Renal pelvis (tissue), 4 donors: ENCODE measurements around the gene MYOCD. TPM values are rescaled to one million over a fixed set of nuclear protein-coding genes. Genes with fewer than 3 reads are reported as not detected.

Source experiments
- DNase-seq: peaks from one replicate; pipeline ENCODE4 v3.0.0-alpha.2; 2013
- polyA plus RNA-seq, 3 donors: library from polyadenylated mRNA; unstranded; fragments of 120-200 nt; gene quantifications; one replicate each; pipeline ENCODE4 v1.2.1, GENCODE V29; 2013; ENCODE audit not compliant: insufficient read length in 3 of 3

MYOCD gene
- polyA plus RNA-seq, 3 donors, result 2.2 to 6.4 (median 6.3) TPM

DNA sequence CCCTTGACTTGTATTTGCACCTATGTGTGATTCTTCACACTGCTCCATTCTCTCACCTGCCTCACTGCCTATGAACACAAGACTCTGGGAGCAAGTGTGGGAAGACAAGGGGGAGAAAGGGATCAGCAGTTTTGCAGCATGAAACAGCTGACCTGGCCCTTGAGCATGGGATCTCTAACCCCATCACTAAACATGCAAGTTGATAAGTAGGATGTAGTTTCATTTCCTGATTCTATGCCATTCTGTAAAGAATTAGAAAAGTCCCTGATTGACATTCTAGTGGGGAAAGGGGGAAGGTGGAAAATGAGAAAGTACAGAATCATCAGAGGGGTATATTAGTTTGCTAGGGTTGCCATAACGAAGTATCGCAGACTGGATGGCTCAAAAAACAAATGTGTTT lies 25.3 kb upstream of the MYOCD start:
- DNase-seq, result no peak

DNA sequence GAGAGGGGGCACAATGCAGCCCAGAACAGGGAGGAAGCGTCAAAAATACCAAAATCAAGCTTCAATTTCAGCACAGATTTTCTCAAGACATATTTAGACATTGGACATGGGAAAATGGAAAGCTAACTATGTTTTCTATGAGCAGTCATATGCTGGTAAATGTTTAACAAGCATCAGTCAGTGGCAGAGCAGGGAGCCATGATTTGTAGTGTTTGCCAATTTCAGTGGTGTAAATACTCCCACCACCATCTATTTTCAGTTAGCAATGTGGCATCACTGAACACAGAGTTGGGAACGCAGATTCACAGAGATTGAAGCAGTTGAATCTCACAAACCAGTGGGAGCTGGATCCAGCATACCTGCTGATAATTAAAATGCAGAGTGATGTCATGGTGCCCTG lies 24.6 kb upstream of the MYOCD start:
- DNase-seq, result no peak

DNA sequence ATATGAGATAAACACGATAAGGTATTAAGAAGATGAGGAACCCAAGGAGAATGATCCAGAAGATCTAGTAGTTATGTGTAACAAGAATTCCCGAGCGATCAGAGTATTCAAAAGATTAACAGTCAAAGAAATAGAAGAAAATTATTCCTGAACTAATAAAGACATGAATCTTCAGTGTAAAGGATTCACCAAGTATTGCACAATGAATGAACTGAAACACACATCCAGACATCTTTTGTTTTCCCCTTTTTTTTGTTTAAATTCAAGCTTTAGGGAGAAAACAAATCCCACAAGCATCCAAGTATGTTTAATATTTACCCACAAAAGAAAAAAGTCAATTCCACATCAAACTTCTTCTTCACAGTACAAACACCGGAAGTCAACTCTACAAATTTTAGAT lies 23.7 kb upstream of the MYOCD start:
- no peak for DNase-seq

DNA sequence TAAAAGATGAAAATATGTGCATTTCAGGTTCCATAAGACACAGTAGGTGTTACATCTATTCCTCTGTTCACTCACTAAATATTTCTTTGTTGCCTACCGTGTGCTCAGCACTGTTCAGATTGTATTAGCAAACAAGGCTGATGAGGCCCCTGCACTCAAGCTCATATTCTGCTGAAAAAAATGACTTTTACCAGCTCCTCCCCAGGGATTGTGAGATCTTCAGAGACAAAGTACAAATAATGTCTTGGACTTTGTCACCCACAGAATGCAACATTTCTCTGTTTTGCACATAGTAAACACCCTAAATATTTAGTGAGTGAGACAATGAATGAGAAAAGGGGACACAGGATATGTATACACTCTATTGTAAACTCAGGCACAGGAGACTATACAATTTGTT lies 21.9 kb upstream of the MYOCD start:
- no peak for DNase-seq

DNA sequence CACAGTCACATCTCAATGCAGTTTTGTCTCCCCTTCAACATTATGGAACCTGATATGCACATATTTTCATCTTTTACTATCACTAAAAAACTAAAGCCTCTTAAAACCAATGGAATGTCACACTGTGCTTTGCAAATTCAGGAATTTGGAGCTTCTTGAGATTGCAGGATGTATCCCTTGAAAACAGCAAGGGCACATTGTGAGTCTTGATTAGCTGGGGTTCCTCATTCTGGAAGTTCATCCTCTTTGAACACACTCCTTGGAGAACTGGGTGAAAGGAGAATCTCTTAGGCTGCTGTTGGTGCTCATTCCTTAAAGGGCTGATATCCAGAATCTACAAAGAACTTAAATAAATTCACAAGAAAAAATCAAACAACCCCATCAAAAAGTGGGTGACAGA lies 21.1 kb upstream of the MYOCD start:
- DNase-seq, result no peak

DNA sequence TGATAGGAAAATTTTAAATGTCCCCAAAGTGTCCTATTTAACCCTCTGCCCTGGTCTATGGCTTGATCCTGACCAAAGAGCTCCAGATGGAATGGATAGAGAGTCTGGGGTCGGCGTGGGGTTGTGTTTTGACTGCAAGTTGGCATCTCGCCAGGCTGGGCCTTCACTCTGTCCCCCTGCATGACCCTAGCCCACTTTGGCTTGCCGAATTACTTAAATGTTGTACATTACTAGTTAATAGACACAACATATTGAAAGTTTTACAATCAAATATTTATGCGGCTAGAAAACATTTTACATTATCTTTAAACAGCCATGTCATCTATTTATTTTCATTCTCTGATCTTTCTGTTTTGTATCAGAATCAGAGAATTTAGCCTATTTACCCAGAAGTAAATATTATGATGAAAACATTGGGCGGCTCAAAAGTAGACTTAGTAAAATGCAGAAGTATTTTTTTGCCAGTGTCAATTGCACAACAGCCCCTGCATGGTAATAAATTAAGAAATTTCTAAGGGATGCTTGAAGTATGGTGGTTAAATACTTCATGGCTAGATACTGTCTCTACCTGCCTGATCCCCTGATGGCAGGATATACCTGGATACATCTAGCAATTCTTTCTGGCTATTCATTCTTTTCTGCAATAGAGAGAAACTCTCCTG lies 18.8 kb upstream of the MYOCD start:
- no peak for DNase-seq

DNA sequence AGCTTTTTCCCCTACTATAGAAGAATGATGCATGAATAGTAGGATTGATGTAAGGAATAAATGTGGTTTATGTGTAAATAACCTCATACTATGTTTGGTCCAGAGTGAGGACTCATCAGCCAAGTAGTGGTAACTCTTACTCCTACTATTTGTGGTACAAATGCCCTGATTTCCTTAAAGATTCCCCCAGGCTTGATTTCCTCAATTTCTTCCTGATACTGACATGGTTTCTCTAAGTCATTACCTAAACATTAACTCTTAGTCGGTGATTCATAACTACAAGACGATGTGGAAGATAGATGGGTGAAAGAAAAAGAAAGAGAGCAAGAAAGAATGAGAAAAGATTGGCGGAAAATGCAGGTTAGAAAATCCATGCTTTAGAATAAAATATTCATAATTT lies 17.2 kb upstream of the MYOCD start:
- DNase-seq, result no peak

DNA sequence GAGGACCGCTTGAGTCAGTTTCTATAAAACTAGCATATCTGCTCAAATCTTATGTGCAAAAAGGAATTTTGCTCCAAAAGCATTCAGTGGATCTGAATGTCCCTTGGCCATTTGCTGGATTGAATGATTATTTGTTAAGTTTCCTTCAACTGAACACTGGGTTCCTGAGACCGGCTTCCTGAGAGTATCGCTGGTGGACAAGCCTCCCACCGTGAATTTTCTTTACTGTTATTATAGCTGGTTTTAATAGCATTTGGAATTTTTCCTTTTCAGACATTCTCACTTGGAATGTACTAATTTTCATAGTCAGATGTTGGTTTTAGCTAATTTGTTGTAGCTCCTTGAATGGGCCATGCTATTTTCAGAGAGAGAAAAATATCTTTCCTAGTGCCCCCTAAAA lies 9.8 kb upstream of the MYOCD start:
- DNase-seq, result no peak

DNA sequence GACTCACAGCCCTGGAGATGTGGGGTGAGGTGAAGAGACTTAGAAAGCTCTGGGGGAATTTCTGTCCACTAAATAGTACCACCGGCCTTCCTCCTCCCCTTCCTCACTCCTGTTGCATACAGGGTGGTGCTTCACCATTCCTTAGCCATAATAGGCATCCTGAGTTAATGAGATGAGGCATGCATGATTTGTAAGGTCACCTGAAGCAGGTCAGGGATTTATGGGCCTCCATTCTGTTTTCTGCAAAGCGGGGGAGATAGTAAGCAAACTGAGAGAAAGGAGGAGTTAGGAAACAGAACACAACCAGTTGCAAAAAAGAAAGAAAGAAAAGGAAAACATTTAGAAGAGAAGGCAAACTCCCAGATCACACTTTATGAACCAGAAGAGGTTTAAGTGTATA lies 9.3 kb upstream of the MYOCD start:
- DNase-seq, result peak; percentile 57

DNA sequence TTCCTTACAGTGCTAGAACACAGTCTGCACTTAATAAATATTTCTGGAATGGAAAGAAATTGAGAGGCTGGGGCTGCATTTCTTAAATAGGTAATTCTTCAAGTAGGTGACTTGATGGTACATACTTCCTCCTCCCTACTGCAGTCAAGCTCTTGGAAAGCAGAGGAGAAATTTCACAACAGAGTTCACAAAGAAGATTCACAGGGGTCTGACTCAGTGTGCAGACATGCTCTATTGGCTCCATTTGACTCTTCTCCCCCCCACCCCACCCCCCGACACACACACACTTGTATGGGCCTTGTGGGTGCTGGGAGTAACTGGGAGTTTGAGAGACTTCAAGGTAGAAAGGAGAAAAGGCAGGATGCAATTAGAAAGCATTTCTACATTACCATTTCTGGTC lies 6.2 kb upstream of the MYOCD start:
- no peak for DNase-seq

DNA sequence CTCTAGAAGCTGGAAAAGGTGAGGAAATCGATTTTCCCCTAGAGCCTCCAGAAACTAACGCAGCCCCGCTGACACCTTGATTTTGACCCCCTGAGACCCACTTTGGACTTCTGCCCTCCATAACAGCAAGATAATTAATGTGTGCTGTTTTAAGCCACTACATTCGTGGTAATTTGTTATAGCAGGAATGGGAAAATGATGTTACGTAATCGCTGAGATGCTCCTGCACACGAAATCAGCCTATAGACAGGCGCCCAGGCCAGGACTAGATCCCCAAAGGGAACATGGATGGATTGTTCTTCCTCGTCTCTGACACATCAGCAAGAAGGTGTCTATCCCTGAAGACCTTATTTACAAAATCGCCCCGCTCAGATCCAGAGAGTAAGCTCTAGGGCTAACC lies 1.4 kb upstream of the MYOCD start:
- DNase-seq, result no peak

DNA sequence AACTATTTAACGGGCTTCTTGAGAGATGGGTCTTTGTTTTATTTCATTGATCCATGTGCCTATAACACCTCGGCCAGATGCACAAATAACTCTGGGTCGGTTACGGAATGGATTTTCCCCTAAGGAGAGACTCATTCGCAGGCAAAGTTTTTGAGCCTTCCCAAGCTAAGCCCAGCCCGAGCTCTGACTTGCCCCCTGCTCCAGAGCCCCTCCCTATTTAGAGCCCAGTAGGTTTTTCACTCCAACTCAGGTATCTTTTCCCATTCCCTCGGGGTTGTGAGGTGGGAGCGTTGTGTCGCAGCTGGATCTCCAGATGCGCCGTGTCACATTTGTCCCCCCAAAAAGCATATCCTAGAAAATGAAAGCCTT lies 812 bp upstream of the MYOCD start:
- no peak for DNase-seq

DNA sequence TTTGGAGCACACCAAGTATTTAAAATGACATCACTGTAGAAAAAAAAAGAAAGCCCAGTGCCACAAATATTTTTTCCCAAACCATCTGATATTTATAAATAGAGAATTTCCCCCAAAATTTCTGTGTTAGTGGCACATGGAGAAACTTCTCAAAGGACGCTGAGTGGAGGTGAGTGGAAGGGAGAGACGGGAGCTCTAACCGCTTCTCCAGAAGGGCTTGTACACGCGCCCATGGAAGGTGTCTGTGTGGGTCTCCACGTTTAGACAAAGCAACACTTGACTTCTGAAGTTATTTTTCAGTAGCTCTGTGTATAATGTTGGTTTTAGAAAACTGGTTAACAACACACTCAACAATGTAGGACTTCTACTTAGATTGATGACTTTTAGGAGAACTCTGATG lies 1.0 kb downstream of the MYOCD start:
- DNase-seq, result no peak

DNA sequence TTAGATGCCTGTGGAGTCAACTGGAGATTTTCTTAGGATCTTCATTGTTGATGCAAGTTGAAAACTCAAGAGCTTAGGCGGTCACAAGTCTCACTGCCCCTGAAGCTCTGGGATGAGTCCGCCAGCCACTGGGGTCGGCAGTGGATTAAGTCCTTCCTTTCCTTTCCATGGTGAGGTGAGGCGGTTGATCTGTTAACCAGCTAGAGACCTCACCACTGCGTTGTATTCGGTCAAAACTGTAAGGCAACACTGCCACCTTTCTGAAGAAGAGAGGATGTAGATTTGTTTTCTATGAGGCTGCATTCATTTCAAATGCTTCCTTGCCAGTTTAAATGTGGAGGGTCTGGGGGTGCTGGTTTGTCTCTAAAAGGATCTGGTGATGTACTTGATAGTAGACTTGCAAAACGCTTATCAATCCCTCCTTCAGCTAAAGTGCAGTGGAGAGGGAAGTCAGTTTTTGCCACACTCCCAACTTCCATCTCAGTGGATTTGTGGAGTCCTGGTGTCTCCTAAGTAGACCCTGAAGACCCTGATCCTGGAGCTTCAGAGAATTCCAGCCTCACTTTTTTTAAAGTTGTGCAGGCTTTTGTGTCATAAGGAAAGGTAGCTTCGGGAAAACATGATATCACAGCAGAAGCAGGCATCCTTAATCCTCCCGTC lies 1.7 kb downstream of the MYOCD start:
- DNase-seq, result peak; percentile 67

DNA sequence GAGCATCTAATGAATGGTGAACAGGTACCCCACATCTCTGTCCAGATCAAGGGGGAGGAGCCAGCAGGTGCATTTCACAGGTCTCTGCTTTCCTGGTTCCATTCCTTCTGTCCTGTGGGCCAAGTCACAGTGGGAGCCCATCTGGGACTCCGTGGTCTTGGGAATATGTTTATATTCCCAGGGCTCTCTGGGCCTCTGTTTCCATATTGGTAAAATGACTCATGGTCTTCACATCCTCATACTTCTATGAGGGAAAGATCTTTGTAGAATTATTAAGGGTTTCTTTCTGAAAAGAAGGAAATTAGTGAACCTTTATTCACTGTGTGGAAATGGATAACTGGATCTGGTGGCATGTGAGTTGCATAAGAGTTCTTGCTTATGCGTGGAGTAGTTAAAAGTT lies 6.2 kb downstream of the MYOCD start:
- DNase-seq, result no peak

DNA sequence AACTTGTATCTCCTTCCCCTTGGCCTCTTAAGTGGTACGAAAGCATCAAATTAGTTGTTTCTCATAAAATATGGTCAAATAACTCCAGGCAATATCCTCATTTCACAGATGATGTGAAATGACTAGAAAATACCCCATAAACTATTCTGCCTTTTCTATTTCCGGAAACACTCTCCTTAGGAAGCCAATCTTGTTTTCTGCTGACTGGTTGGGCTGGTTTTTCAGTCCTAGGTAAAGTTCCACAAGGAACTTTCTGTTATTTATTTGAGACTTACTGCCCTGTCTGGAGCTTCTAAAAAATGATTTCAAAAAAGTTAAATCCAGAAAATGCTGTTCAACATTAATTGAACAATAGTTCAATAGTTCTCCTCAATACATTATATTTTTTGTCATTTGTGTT lies 7.3 kb downstream of the MYOCD start:
- no peak for DNase-seq

DNA sequence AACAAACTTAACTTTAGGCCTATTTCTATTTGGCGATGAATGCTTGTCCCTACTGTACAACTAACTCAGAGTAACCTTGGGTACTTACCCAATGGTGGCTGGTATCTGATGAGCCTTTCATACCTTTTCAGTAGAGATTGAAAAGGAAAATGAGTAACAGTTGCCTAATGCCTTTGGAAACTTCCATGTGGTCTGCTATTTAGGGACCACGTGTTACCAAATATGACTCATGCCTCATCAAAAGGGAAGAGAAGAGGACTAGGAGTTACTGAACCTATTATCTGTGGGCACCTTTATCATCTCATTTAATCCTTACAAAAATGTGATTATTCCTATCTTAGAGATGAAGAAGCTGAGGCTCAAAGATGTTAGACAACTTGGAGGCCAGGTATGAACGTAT lies 8.1 kb downstream of the MYOCD start:
- no peak for DNase-seq

DNA sequence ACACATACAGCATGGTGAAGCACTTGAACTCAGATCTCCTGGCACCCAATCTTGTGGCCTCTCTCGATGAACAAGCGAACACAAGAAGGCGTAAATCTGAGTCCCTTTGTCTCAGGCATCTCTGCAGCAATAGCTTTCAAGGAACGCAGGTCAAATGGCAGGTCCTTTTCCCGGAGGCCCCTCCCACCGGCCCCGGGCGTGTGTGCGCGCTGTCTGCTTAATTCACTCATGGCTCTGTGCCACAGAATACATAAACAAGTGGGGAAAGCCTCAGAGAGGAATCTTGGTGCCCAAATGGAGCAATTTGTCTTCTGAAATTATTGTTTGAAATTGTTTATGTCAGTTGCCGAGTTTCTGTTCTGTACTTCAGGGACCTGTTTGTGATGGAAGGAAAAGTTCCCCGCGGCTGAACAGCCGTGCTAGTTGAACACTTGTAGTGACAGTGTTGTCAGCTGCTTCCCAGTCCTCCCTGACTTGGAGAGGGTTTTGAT lies 14.8 kb downstream of the MYOCD start:
- DNase-seq, result no peak

DNA sequence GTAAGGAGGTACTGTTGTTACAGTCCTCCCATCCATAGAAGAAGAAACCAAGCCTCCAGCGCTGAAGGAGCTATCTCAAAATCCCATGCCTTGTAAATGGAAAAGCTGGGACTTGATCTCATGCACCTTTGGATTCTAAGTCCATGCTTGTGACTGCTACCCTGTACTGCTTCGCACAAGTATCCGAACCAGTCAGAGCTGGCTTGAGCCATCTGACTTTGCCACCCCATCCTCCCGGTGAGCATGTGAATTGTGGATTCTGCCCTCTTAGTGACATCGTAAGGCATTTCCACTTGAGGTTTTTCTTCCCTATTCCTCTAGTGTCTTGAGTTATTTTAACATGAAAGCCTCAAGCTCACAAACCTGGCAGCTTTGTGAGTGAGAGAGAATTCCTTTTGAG lies 15.3 kb downstream of the MYOCD start:
- no peak for DNase-seq

DNA sequence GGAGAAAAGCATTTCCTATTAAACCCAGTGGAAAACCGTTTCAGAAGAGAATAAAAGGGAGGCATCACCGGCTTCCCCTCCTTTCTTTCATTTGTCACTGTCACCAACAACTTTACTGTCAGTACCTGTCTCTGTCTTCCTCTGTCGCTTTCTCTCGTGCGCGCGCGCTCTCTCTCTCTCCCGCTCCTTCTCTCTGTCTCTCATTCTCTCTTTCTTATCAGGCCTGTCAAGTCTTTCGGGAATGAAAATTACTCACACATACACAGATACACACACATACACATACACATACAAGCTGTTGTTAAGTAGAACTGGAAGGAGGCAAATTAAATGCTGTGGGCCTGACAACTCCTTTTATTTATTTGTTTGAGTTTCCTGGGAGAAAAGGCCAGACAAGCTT lies 17.6 kb downstream of the MYOCD start:
- no peak for DNase-seq

DNA sequence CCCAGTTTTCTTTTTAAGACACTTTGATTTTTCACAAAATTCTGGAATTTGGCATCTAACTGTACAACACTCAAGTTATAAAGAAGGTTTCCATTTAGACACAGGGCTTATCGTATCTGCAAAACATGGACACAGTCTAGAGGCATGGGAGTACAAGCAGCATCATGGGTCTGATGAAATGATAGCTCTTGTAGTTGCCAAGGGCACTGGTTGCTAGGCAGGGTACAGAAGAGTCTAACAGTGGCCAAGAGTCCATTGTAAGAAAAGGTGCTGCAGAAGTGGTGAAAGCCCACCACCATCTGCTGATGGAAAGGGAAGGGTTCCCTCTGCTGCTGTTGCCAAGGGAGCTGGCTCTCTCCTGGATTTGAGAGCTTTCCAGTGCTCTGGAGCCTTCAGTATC lies 20.8 kb downstream of the MYOCD start:
- DNase-seq, result no peak

DNA sequence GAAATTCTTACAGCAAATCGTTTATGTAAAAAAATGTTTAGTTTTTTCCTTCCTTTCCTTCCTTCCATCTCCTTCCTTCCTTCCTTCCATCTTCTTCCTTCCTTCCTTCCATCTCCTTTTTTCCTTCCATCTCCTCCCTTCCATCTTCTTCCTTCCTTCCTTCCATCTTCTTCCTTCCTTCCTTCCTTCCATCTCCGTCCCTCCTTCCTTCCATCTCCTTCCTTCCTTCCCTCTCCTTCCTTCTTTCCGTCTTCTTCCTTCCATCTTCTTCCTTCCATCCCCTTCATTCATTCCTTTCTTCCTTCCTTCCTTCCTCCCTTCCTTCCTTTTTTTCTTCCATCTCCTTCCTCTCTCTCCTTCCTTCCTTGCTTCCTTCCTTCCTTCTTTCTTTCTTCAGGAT lies 22.7 kb downstream of the MYOCD start:
- DNase-seq, result no peak

DNA sequence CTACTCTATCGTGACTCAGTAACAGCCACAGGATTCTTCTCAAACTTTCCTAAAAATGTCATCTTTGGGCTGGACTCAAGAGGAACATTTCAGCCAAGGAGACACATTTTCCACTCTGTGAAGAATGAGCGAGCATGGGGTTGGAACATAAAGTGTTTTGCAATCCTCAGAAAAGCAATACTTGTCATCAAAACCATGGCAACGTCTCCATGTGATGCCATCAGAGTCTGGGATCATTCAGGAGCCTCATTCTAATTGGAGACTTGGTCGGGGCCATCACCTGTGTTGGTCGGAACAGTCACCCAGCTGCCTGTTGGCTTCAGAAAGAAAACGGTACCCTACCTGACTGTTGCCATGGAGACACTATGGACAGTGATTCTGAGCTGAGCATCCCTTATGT lies 25.5 kb downstream of the MYOCD start:
- no peak for DNase-seq

DNA sequence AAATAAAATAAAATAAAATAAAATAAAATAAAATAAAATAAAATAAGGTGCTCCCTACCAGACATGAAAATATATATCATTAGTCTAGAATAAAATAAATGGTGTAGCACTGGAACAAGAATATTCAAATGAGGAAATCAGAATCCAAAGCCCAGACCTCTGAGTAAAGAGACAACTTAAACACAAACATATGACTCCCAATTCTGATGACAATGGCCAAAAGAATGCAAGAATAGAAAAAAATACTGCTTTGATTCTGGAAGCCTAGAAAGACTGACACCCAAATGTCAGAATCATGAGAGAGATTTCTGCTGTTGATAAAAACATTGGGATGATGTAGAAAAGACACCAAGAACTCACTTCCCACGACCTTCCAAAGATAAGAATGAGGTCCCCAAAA lies 27.9 kb downstream of the MYOCD start:
- no peak for DNase-seq
